GM23248 (cell line): ENCODE data around the gene HSD11B1L. TPM values are rescaled to one million over a fixed set of nuclear protein-coding genes. Genes with fewer than 3 reads are reported as not detected.

Experiments used
- DNase-seq: peaks from one replicate; pipeline ENCODE4 v3.0.0-alpha.2; 2015
- H2AFZ ChIP-seq: fragments of 200-600 bp; sonication (generic); 2 replicates; pipeline ENCODE4 v1.6.1; 2016; ENCODE audit warnings: antibody characterized with exemption
- H3F3A ChIP-seq: fragments of 200-600 bp; sonication (generic); 2 replicates; pipeline ENCODE4 v1.6.1; 2016; ENCODE audit warnings: mild to moderate bottlenecking, antibody characterized with exemption, mixed run types; ENCODE audit not compliant: insufficient read depth
- H3K27ac ChIP-seq: fragments of 200-600 bp; sonication (generic); 2 replicates; pipeline ENCODE4 v1.5.1; 2016; ENCODE audit warnings: mild to moderate bottlenecking
- H3K27me3 ChIP-seq: fragments of 200-600 bp; sonication (generic); replicated peaks from 2 replicates; pipeline ENCODE4 v1.6.1; 2016; ENCODE audit warnings: mild to moderate bottlenecking; ENCODE audit not compliant: insufficient read depth
- H3K36me3 ChIP-seq: fragments of 200-600 bp; sonication (generic); 2 replicates; pipeline ENCODE4 v1.6.1; 2016; ENCODE audit warnings: low read depth, mild to moderate bottlenecking
- H3K4me1 ChIP-seq: fragments of 200-600 bp; sonication (generic); 2 replicates; pipeline ENCODE4 v1.6.1; 2016; ENCODE audit warnings: mild to moderate bottlenecking; ENCODE audit not compliant: insufficient read depth
- H3K4me2 ChIP-seq: fragments of 200-600 bp; sonication (generic); one replicate; pipeline ENCODE4 v1.6.1; 2016; ENCODE audit warnings: mild to moderate bottlenecking; ENCODE audit not compliant: unreplicated experiment
- H3K4me3 ChIP-seq: fragments of 200-600 bp; sonication (generic); 2 replicates; pipeline ENCODE4 v1.5.1; 2016; ENCODE audit warnings: mild to moderate bottlenecking
- H3K79me2 ChIP-seq: fragments of 200-600 bp; sonication (generic); 2 replicates; pipeline ENCODE4 v1.6.1; 2016; ENCODE audit warnings: mild to moderate bottlenecking; ENCODE audit not compliant: insufficient read depth
- H3K9ac ChIP-seq: fragments of 200-600 bp; sonication (generic); 2 replicates; pipeline ENCODE4 v1.6.1; 2016; ENCODE audit warnings: mild to moderate bottlenecking
- H3K9me2 ChIP-seq: fragments of 200-600 bp; sonication (generic); 2 replicates; pipeline ENCODE4 v1.6.1; 2016; ENCODE audit warnings: mixed run types, mild to moderate bottlenecking, moderate library complexity; ENCODE audit not compliant: insufficient read depth
- H3K9me3 ChIP-seq: fragments of 200-600 bp; sonication (generic); one replicate; pipeline ENCODE4 v1.6.1; 2017; ENCODE audit warnings: low read depth
- H4K20me1 ChIP-seq: fragments of 200-600 bp; sonication (generic); 2 replicates; pipeline ENCODE4 v1.6.0; 2016; ENCODE audit not compliant: insufficient read depth
- EZH2 ChIP-seq: fragments of 200-600 bp; sonication (generic); IDR thresholded peaks from 2 replicates; pipeline ENCODE4 v1.6.1; 2018; ENCODE audit warnings: antibody characterized with exemption, mild to moderate bottlenecking; ENCODE audit not compliant: insufficient read depth, poor library complexity, severe bottlenecking
- EZH2phosphoT487 ChIP-seq: fragments of 200-600 bp; sonication (generic); IDR thresholded peaks from 2 replicates; pipeline ENCODE4 v1.6.1; 2018; ENCODE audit warnings: antibody characterized with exemption, moderate library complexity, mild to moderate bottlenecking, low read depth; ENCODE audit not compliant: insufficient read depth
- WGBS, 2 experiments: methylation state at CpG; one replicate each; pipeline ENCODE4 v1.1.6; 2015 to 2017; ENCODE audit warnings: low lambda C conversion rate in 2 of 2, low coverage in 1 of 2; ENCODE audit errors: missing lambda C conversion rate in 2 of 2; 5-methylcytosine and 5-hydroxymethylcytosine counted together
- in situ Hi-C: fragments of 300-500 bp; cut with MboI; formaldehyde crosslinking; loops from 2 replicates; pipeline ENCODE4 v1.15.0; 2020
- polyA plus RNA-seq: library from polyadenylated mRNA; unstranded; fragments of >200 nt; fragmentation: Nextera tagmentation; extraction: Ambion mirVana; gene quantifications from 2 replicates; pipeline ENCODE4 v1.2.1, GENCODE V29; 2016
- total RNA-seq: library from RNA; depleted of rRNA; stranded (reverse); fragments of >200 nt; shearing (Covaris generic); gene quantifications from 2 replicates; pipeline ENCODE4 v1.2.3, GENCODE V29; 2014; rRNA removed

HSD11B1L gene, protein sequence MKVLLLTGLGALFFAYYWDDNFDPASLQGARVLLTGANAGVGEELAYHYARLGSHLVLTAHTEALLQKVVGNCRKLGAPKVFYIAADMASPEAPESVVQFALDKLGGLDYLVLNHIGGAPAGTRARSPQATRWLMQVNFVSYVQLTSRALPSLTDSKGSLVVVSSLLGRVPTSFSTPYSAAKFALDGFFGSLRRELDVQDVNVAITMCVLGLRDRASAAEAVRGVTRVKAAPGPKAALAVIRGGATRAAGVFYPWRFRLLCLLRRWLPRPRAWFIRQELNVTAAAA
- total RNA-seq (23.8 and 30.7 TPM in 2 replicates), polyA plus RNA-seq (10.9 and 13.4 TPM in 2 replicates)

DNA sequence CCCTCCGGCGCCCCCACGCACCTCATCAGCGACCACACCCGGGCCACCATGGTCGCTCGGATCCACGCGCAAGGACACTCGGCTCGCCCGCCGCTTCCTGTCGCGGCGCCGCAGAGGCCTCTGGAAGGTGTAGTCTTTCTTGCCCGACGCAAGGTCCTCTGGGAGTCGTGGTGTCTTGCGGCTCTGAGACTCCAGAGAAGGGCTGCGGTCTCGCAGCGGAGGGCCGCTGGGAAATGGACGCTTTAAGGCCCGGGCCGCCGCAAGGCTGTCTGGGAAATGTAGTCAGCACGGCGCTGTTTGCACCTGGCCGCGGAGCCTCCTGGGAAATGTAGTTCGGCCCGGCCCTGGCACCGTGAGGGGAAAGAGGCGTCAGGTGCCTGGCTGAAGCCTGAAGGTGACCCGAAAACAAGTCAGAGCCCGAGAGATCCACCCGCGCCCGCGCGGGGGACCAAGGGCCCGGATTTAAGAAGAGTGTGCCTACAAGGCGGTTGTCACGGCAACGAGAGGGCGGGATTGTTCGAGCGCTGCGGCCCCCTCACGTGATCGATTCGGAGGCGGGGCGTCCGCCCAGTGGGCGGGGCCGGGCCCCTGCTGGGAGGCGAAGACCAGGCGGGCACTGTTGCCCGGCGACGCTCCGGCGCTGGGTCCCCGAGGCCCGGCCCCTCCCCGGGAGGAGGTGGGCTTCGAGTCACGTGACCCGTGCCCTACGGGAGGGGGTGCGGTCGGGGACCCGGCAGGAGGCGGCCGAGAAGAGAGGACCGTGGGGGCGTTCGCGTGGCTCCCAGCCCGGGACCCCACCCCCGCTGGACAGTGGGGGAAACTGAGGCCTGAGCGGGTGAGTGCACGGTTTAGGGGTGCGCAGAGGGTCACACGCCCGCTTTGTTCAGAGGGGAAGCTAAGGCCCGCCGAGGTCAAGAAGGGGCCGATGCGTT lies at the start of gene HSD11B1L, which contains the start of gene MICOS13:
HSD11B1L (plus strand) TSS at position 591 of the 932 bp plus-strand sequence. CDS start 3,806 bp downstream, outside the sequence.
MICOS13 (minus strand) TSS at position 80 of the 932 bp plus-strand sequence; CDS start at position 50, 30 bp downstream.
- DNase-seq = peak; percentile 100
- Histone ChIP-seq H3K4me3 (peak within 1 kb of the TSS; percentile 92), H3F3A (no peaks in the 10 kb centered on the region), H3K36me3 (no peaks in the 10 kb centered on the region), H4K20me1 (no peaks in the 10 kb centered on the region), H3K4me1 (no peaks in the 10 kb centered on the region), H3K9me3 (no peaks in the 10 kb centered on the region), H3K27me3 (no peaks in the 10 kb centered on the region), H3K9ac (peak within 1 kb of the TSS; percentile 90), H3K9me2 (no peaks in the 10 kb centered on the region), H3K4me2 (peak within 1 kb of the TSS; percentile 85), H3K79me2 (peaks cover 15% of the 10 kb centered on the region), H2AFZ (peak within 1 kb of the TSS; percentile 78), H3K27ac (peak within 1 kb of the TSS; percentile 53)
- 0 to 2% methylated on average over 70 to 71 of the region's 94 CpGs for WGBS, 2 experiments
- TF ChIP-seq EZH2phosphoT487 = no peak
- TF ChIP-seq EZH2 = no peak
- in situ Hi-C loops = no loop called here

DNA sequence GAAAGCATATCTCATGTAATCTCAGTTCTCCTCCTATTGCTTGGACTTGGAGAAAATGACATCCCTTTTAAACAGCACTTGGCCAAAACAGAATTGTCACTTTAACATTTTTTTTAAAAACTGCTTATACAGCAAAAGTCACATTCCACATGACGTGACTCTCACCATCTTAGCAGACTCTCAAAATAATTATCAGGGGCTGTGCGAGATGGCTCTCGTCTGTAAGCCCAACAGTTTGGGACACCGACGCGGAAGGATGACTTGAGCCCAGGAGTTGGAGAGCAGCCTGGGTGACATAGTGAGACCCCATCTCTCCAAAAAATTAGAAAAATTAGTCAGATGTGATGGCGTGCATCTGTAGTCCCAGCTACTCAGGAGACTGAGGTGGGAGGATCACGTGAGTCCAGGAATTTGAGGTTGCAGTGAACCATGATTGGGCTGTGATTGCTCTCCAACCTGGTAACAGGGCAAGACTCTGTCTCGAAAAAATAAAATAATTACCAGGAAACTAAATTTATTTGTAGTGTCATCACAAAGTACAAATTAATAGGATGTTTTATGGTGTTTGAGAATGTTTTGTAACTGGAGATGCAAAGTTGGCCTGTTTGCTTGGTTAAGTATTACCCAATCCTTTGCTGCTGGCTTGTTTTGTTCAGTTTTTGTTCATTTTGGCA lies 49.1 kb upstream of the HSD11B1L start:
- in situ Hi-C loops = no loop called here
- H3K9me3 ChIP-seq = no peaks in the 10 kb centered on the region
- H3F3A ChIP-seq = peaks cover 45% of the 10 kb centered on the region
- H4K20me1 ChIP-seq = peaks cover 9% of the 10 kb centered on the region; the same call in 1 of the 2 replicates
- peak overlapping the region; percentile 13 for H3K4me2 ChIP-seq
- H2AFZ ChIP-seq = no peak overlapping the region; the same call in 1 of the 2 replicates
- DNase-seq = peak; percentile 53
- H3K4me1 ChIP-seq = peaks cover 31% of the 10 kb centered on the region
- WGBS, 2 experiments = 19 to 26% methylated on average over 9 of the region's 9 CpGs
- peaks cover 34% of the 10 kb centered on the region; the same call in 1 of the 2 replicates for H3K36me3 ChIP-seq
- H3K4me3 ChIP-seq = 0 out of 2 replicates have a peak overlapping the region, but pooled peaks have one; percentile 9
- TF ChIP-seq EZH2phosphoT487 = no peak
- TF ChIP-seq EZH2 = no peak
- no peaks in the 10 kb centered on the region for H3K27me3 ChIP-seq
- H3K9ac ChIP-seq = peak overlapping the region; percentile 30
- peaks cover 100% of the 10 kb centered on the region for H3K79me2 ChIP-seq
- peak overlapping the region; percentile 57 for H3K27ac ChIP-seq
- H3K9me2 ChIP-seq = no peaks in the 10 kb centered on the region

DNA sequence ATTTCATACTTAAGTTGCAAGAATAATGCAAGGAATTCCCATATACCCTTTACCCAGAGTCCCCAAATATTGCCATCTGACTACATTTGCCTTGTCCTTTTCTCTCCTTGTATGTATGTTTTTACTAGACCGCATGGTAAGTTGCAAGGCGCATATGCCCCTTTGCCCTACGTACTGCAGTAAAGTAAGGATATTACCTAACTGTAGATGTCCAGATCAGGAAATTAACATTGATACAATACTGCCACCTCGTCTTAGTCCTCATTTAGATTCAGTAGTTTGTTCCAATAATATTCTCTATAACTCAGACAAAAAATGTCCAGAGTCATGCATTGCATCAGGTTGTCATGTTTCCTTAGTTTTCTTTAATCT lies 48.6 kb upstream of the HSD11B1L start:
- Histone ChIP-seq H3K36me3 (peaks cover 31% of the 10 kb centered on the region; the same call in 1 of the 2 replicates), H4K20me1 (peaks cover 9% of the 10 kb centered on the region; the same call in 1 of the 2 replicates), H3K4me2 (peak overlapping the region; percentile 13)

More for the DNA sequence above, 48.6 kb upstream of the HSD11B1L start:
- Histone ChIP-seq H3K27ac (peak overlapping the region; percentile 57), H3K4me1 (peaks cover 30% of the 10 kb centered on the region), H3K79me2 (peaks cover 100% of the 10 kb centered on the region), H2AFZ (no peak overlapping the region), H3F3A (peaks cover 45% of the 10 kb centered on the region), H3K4me3 (no peak overlapping the region), H3K9ac (0 out of 2 replicates have a peak overlapping the region, but pooled peaks have one; percentile 30), H3K9me2 (no peaks in the 10 kb centered on the region), H3K27me3 (no peaks in the 10 kb centered on the region), H3K9me3 (no peaks in the 10 kb centered on the region)
- 62 to 64% methylated on average over 4 of the region's 4 CpGs for WGBS, 2 experiments
- TF ChIP-seq EZH2phosphoT487 = no peak
- no peak for TF ChIP-seq EZH2
- in situ Hi-C loops = no loop called here
- no peak for DNase-seq
